Mesothelial cell of epicardium (in vitro differentiated cells): ENCODE measurements around the gene UPF1. TPM values are rescaled to one million over a fixed set of nuclear protein-coding genes. Genes with fewer than 3 reads are reported as not detected.

Experiments used
- DNase-seq, 2 experiments: peaks; one replicate each; pipeline ENCODE4 v3.0.0; 2021; ENCODE audit warnings: low spot score in 2 of 2; ENCODE audit not compliant: unreplicated experiment in 2 of 2
- H3K27ac Mint-ChIP-seq: 2 replicates; pipeline ENCODE4 v1.8.0; 2021; ENCODE audit warnings: mixed read lengths
- H3K27me3 Mint-ChIP-seq: 2 replicates; pipeline ENCODE4 v1.8.0; 2021; ENCODE audit warnings: low read depth, mixed read lengths
- H3K36me3 Mint-ChIP-seq: 2 replicates; pipeline ENCODE4 v1.8.0; 2021; ENCODE audit warnings: mixed read lengths
- H3K4me1 Mint-ChIP-seq: 2 replicates; pipeline ENCODE4 v1.8.0; 2021; ENCODE audit warnings: mixed read lengths
- H3K4me3 Mint-ChIP-seq: 2 replicates; pipeline ENCODE4 v1.8.0; 2021; ENCODE audit warnings: mild to moderate bottlenecking, moderate library complexity, mixed read lengths
- H3K9me3 Mint-ChIP-seq: 2 replicates; pipeline ENCODE4 v1.8.0; 2021; ENCODE audit warnings: mixed read lengths
- total RNA-seq: library from RNA; stranded (reverse); gene quantifications from 3 replicates; pipeline ENCODE4 v1.2.1, GENCODE V29; 2021
- TF ChIP-seq, protein P1 (sequence below): fragments of 200-600 bp; sonication (generic); IDR thresholded peaks from one replicate; pipeline ENCODE4 v1.5.0; 2021; ENCODE audit warnings: antibody characterized with exemption; ENCODE audit not compliant: unreplicated experiment

UPF1 gene
- total RNA-seq, 1 donor from 2014 or later: 73.3 TPM

DNA sequence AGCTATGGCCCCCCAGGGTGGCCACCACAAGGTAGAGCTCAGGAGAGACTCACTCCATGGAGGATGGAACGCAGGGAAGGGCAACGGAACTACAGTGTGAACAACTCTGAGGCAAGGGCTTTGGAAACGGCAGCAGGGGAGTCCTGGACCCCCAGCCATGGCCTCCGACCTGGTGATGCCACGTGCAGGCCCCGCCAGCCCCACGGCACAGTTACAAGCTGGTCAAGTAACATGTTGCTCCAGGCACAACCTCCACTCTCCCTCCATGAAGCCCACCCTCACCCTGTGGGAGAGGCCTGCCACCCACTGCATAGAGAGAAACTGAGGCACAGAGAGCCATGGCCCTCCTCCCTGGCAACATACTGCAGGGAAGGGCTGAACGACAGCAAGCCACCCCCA lies 73.3 kb downstream of the UPF1 start:
- H3K27ac Mint-ChIP-seq: no peak overlapping the region
- DNase-seq: no peak
- no peaks in the 10 kb centered on the region for H3K27me3 Mint-ChIP-seq
- H3K9me3 Mint-ChIP-seq: no peaks in the 10 kb centered on the region
- peaks cover 15% of the 10 kb centered on the region for H3K36me3 Mint-ChIP-seq
- H3K4me1 Mint-ChIP-seq: no peaks in the 10 kb centered on the region
- TF ChIP-seq, protein P1, sequence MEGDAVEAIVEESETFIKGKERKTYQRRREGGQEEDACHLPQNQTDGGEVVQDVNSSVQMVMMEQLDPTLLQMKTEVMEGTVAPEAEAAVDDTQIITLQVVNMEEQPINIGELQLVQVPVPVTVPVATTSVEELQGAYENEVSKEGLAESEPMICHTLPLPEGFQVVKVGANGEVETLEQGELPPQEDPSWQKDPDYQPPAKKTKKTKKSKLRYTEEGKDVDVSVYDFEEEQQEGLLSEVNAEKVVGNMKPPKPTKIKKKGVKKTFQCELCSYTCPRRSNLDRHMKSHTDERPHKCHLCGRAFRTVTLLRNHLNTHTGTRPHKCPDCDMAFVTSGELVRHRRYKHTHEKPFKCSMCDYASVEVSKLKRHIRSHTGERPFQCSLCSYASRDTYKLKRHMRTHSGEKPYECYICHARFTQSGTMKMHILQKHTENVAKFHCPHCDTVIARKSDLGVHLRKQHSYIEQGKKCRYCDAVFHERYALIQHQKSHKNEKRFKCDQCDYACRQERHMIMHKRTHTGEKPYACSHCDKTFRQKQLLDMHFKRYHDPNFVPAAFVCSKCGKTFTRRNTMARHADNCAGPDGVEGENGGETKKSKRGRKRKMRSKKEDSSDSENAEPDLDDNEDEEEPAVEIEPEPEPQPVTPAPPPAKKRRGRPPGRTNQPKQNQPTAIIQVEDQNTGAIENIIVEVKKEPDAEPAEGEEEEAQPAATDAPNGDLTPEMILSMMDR: no peak
- H3K4me3 Mint-ChIP-seq: no peak overlapping the region

- Mint-ChIP-seq H3K27me3 (no peaks in the 10 kb centered on the region), H3K27ac (no peak overlapping the region), H3K9me3 (no peaks in the 10 kb centered on the region), H3K4me1 (no peaks in the 10 kb centered on the region), H3K4me3 (no peak overlapping the region), H3K36me3 (peaks cover 15% of the 10 kb centered on the region)
- TF ChIP-seq, protein P1: no peak
- DNase-seq: no peak
These were observed 73.9 kb downstream of the UPF1 start for GRCh38 chr19:18905513-18906236.

GRCh38 chr19:18906605-18907519 lies 75.1 kb downstream of the UPF1 start:
- Mint-ChIP-seq H3K4me3 (no peak overlapping the region), H3K27ac (no peak overlapping the region), H3K27me3 (no peaks in the 10 kb centered on the region), H3K4me1 (no peaks in the 10 kb centered on the region), H3K36me3 (peaks cover 7% of the 10 kb centered on the region), H3K9me3 (no peaks in the 10 kb centered on the region)
- TF ChIP-seq, protein P1: no peak
- DNase-seq: no peak

GRCh38 chr19:18908917-18909619 lies 77.3 kb downstream of the UPF1 start:
- H3K4me3 Mint-ChIP-seq: no peak overlapping the region
- no peak overlapping the region for H3K27ac Mint-ChIP-seq
- TF ChIP-seq, protein P1: no peak
- DNase-seq: no peak
- no peaks in the 10 kb centered on the region for H3K4me1 Mint-ChIP-seq
- H3K9me3 Mint-ChIP-seq: no peaks in the 10 kb centered on the region
- peaks cover 16% of the 10 kb centered on the region for H3K36me3 Mint-ChIP-seq
- H3K27me3 Mint-ChIP-seq: no peaks in the 10 kb centered on the region

- Mint-ChIP-seq H3K4me3 (no peak overlapping the region), H3K4me1 (no peaks in the 10 kb centered on the region), H3K27ac (no peak overlapping the region), H3K9me3 (no peaks in the 10 kb centered on the region), H3K27me3 (no peaks in the 10 kb centered on the region), H3K36me3 (peaks cover 17% of the 10 kb centered on the region)
- no peak for DNase-seq
- TF ChIP-seq, protein P1: no peak
These were observed 78.3 kb downstream of the UPF1 start for GRCh38 chr19:18910010-18910409.
